Neural progenitor cell (in vitro differentiated cells): ENCODE measurements around the gene MAMLD1. TPM values are rescaled to one million over a fixed set of nuclear protein-coding genes. Genes with fewer than 3 reads are reported as not detected.

Experiments
- DNase-seq: peaks from one replicate; pipeline ENCODE4 v3.0.0-alpha.2; 2016; ENCODE audit warnings: low spot score
- H2AFZ ChIP-seq: fragments of 200-600 bp; sonication (generic); replicated peaks from 2 replicates; pipeline ENCODE4 v1.6.1; 2016; ENCODE audit warnings: antibody characterized with exemption
- H3F3A ChIP-seq: fragments of 200-600 bp; sonication (generic); 2 replicates; pipeline ENCODE4 v1.6.1; 2016; ENCODE audit warnings: antibody characterized with exemption, low read depth
- H3K27ac ChIP-seq: fragments of 200-600 bp; sonication (generic); 2 replicates; pipeline ENCODE4 v1.5.1; 2016; ENCODE audit warnings: mild to moderate bottlenecking
- H3K27me3 ChIP-seq: fragments of 200-600 bp; sonication (generic); 2 replicates; pipeline ENCODE4 v1.6.1; 2016; ENCODE audit warnings: mild to moderate bottlenecking, moderate library complexity
- H3K36me3 ChIP-seq: fragments of 200-600 bp; sonication (generic); 2 replicates; pipeline ENCODE4 v1.5.1; 2016
- H3K4me1 ChIP-seq: fragments of 200-600 bp; sonication (generic); 2 replicates; pipeline ENCODE4 v1.6.1; 2016; ENCODE audit warnings: mixed run types
- H3K4me2 ChIP-seq: fragments of 200-600 bp; sonication (generic); 2 replicates; pipeline ENCODE4 v1.6.1; 2016
- H3K4me3 ChIP-seq: fragments of 200-600 bp; sonication (generic); 2 replicates; pipeline ENCODE4 v1.5.1; 2016
- H3K79me2 ChIP-seq: fragments of 200-600 bp; sonication (generic); 2 replicates; pipeline ENCODE4 v1.6.1; 2016; ENCODE audit warnings: low read depth
- H3K9ac ChIP-seq: fragments of 200-600 bp; sonication (generic); 2 replicates; pipeline ENCODE4 v1.6.1; 2016
- H3K9me3 ChIP-seq: fragments of 200-600 bp; sonication (generic); 2 replicates; pipeline ENCODE4 v1.5.1; 2016; ENCODE audit warnings: low read depth
- H4K20me1 ChIP-seq: fragments of 200-600 bp; sonication (generic); 2 replicates; pipeline ENCODE4 v1.6.1; 2016; ENCODE audit warnings: low read depth
- H3K27ac Mint-ChIP-seq: 3 replicates; pipeline ENCODE4 v1.8.0; 2021; ENCODE audit warnings: mixed read lengths
- H3K27me3 Mint-ChIP-seq: 2 replicates; pipeline ENCODE4 v1.8.0; 2022; ENCODE audit warnings: low read depth, mild to moderate bottlenecking, inconsistent platforms, moderate library complexity, mixed read lengths; ENCODE audit not compliant: insufficient read depth
- H3K36me3 Mint-ChIP-seq: 3 replicates; pipeline ENCODE4 v1.8.0; 2021; ENCODE audit warnings: mixed read lengths
- H3K4me1 Mint-ChIP-seq: 3 replicates; pipeline ENCODE4 v1.8.0; 2021; ENCODE audit warnings: mixed read lengths
- H3K4me3 Mint-ChIP-seq: 3 replicates; pipeline ENCODE4 v1.8.0; 2021; ENCODE audit warnings: mild to moderate bottlenecking, moderate library complexity, mixed read lengths
- H3K9me3 Mint-ChIP-seq: 3 replicates; pipeline ENCODE4 v1.8.0; 2020; ENCODE audit warnings: mixed read lengths
- CTCF ChIP-seq: fragments of 200-600 bp; sonication (generic); IDR thresholded peaks from 2 replicates; pipeline ENCODE4 v1.5.1; 2017; ENCODE audit warnings: antibody characterized with exemption, mild to moderate bottlenecking
- EZH2 ChIP-seq: fragments of 200-600 bp; sonication (generic); IDR thresholded peaks from 2 replicates; pipeline ENCODE4 v1.6.1; 2017; ENCODE audit warnings: antibody characterized with exemption, mild to moderate bottlenecking, moderate library complexity
- EZH2phosphoT487 ChIP-seq: fragments of 200-600 bp; sonication (generic); IDR thresholded peaks from 2 replicates; pipeline ENCODE4 v1.6.1; 2017; ENCODE audit warnings: antibody characterized with exemption
- total RNA-seq: library from RNA; depleted of rRNA; stranded (reverse); fragments of >200 nt; gene quantifications from 2 replicates; pipeline ENCODE4 v1.2.3, GENCODE V29; 2015; ENCODE audit warnings: low replicate concordance

Gene MAMLD1
- total RNA-seq, 1 donor from 2014 or later: not detected

DNA sequence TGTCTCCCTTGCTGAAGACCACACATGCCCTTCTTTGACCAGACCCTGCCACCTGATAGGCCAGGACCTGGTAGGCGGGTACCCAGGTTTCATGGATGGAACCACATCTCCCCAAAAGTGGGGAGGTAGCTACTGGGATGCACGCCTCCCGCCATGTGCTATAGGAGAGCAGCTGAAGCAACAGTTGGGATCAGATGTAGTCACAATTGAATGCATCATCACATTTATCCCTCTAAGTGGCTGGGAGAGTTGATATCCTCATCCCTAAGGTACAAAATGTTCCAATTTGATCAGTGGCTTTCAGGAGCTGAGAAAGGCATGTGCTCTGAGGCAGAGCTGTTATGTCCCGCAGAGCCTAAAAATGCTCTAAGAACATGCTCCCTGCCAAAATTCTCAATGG, 151.3 kb downstream of the MAMLD1 start:
- TF ChIP-seq EZH2phosphoT487 (no peak), EZH2 (no peak), CTCF (no peak)
- H3K9me3 Mint-ChIP-seq: peaks cover 16% of the 10 kb centered on the region

DNA sequence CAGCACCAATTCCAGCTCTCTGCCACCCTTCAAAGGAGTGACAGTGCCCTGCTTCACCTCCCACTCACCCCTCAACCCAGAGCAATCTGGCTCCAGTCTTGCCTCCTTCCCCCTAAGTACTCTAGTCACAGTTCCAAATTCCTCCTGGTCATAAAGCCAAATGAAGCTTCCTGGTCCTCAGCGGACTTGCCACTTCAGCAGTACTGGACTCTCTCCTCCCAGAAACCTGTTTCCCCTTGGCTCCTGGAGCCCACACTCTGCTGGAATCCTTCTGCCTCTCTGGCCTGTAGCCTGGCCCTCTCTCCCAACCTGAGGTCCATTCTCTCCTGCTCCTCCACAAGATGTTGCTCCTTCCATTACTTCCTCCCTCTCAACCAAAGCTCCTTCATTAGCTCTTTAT, 152.7 kb downstream of the MAMLD1 start:
- Mint-ChIP-seq H3K4me1 (peaks cover 12% of the 10 kb centered on the region), H3K4me3 (no peak overlapping the region), H3K36me3 (no peaks in the 10 kb centered on the region), H3K27ac (no peak overlapping the region), H3K9me3 (peaks cover 16% of the 10 kb centered on the region), H3K27me3 (peaks cover 6% of the 10 kb centered on the region)
- Histone ChIP-seq H3K4me3 (no peak overlapping the region), H3K4me2 (no peak overlapping the region), H3F3A (no peaks in the 10 kb centered on the region), H3K36me3 (no peaks in the 10 kb centered on the region), H3K4me1 (no peaks in the 10 kb centered on the region), H3K27ac (no peak overlapping the region), H2AFZ (no peak overlapping the region), H3K9ac (no peak overlapping the region), H3K27me3 (no peaks in the 10 kb centered on the region), H3K9me3 (no peaks in the 10 kb centered on the region), H3K79me2 (no peaks in the 10 kb centered on the region), H4K20me1 (no peaks in the 10 kb centered on the region)
- TF ChIP-seq EZH2 (no peak), EZH2phosphoT487 (no peak), CTCF (no peak)
- DNase-seq: no peak

More for the DNA sequence above, 151.3 kb downstream of the MAMLD1 start:
- H3K27ac ChIP-seq: no peak overlapping the region
- no peak overlapping the region for H3K9ac ChIP-seq
- no peaks in the 10 kb centered on the region for H3F3A ChIP-seq
- no peaks in the 10 kb centered on the region for H3K9me3 ChIP-seq
- no peaks in the 10 kb centered on the region for H3K27me3 ChIP-seq
- no peak overlapping the region for H3K4me2 ChIP-seq
- no peak overlapping the region for H3K4me3 Mint-ChIP-seq
- no peak for DNase-seq
- no peaks in the 10 kb centered on the region for H3K4me1 ChIP-seq
- H3K36me3 ChIP-seq: no peaks in the 10 kb centered on the region
- no peaks in the 10 kb centered on the region for H3K79me2 ChIP-seq
- H3K4me1 Mint-ChIP-seq: peaks cover 12% of the 10 kb centered on the region
- H4K20me1 ChIP-seq: no peaks in the 10 kb centered on the region
- H3K4me3 ChIP-seq: no peak overlapping the region
- peaks cover 6% of the 10 kb centered on the region for H3K27me3 Mint-ChIP-seq
- H3K36me3 Mint-ChIP-seq: no peaks in the 10 kb centered on the region
- no peak overlapping the region for H2AFZ ChIP-seq
- H3K27ac Mint-ChIP-seq: no peak overlapping the region

DNA sequence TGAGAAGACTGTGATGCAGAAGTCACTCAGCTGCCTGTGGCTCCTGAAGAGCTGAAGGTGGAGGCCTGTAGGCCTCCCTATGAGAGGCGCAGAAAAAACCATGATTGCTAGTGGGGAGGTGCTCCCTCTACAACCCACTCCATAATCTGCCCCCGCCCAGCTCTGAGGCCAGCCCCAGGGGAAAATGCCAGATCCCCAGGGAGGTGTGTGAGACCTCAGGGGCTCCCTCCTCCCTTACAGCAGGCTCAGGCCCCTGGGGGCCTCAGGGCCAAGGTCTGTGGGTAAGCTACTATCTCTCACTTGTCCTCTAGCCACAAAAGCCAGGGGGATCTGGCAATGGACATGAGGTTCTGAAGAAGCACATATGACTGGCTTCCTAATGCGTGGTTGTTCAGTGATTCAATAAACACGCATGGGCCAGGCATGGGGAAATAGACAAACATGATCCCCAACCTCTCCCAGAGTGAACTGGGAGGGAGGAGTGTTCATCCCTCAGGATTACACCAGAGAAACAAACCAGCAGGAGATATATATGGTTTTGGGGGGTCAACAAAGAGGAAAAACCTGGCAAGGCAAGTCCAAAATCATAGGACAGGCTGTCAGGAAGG, 154.3 kb downstream of the MAMLD1 start:
- Histone ChIP-seq H3K4me2 (peak overlapping the region; percentile 13), H3K4me1 (no peaks in the 10 kb centered on the region), H3K79me2 (no peaks in the 10 kb centered on the region), H3K27me3 (no peaks in the 10 kb centered on the region), H2AFZ (peak overlapping the region; percentile 45), H3K9me3 (no peaks in the 10 kb centered on the region), H3K27ac (no peak overlapping the region), H4K20me1 (no peaks in the 10 kb centered on the region), H3K4me3 (no peak overlapping the region), H3K36me3 (no peaks in the 10 kb centered on the region), H3F3A (no peaks in the 10 kb centered on the region), H3K9ac (no peak overlapping the region)
- Mint-ChIP-seq H3K27ac (peak overlapping the region; percentile 46), H3K9me3 (peaks cover 16% of the 10 kb centered on the region), H3K27me3 (peaks cover 6% of the 10 kb centered on the region), H3K4me3 (no peak overlapping the region), H3K4me1 (peaks cover 12% of the 10 kb centered on the region), H3K36me3 (no peaks in the 10 kb centered on the region)
- no peak for TF ChIP-seq CTCF
- no peak for TF ChIP-seq EZH2phosphoT487
- no peak for TF ChIP-seq EZH2
- no peak for DNase-seq
